Right lobe of liver (tissue), 6 donors: ENCODE results near the gene CDC45. TPM values are rescaled to one million over a fixed set of nuclear protein-coding genes. Genes with fewer than 3 reads are reported as not detected.

Experiments used
- ATAC-seq, 4 donors: fragments of 200-7000 bp; cut with Tn5 transposase; one replicate each; pipeline ENCODE4 v1.9.1; 2020; ENCODE audit warnings: mild to moderate bottlenecking in 4 of 4, moderate library complexity in 4 of 4
- DNase-seq, 3 donors: peaks; one replicate each; pipeline ENCODE4 v3.0.0-alpha.2; 2020
- H3K27ac ChIP-seq, 3 donors: fragments of 200-600 bp; one replicate each; pipeline ENCODE4 v1.8.0; 2022
- H3K27me3 ChIP-seq, 2 donors: fragments of 200-600 bp; one replicate each; pipeline ENCODE4 v1.8.0; 2022
- H3K36me3 ChIP-seq, 4 donors: fragments of 200-600 bp; sonication (generic) in 1 of 4; one replicate each; pipeline versions ENCODE4 v1.5.1 to v1.8.0; 2017 to 2022; ENCODE audit warnings: control low read depth in 1 of 4
- H3K4me1 ChIP-seq, 4 donors: fragments of 200-600 bp; sonication (generic) in 1 of 4; one replicate each; pipeline versions ENCODE4 v1.5.1 to v1.8.0; 2017 to 2022; ENCODE audit warnings: control low read depth in 1 of 4
- H3K4me3 ChIP-seq, 3 donors: fragments of 200-600 bp; one replicate each; pipeline ENCODE4 v1.8.0; 2022
- H3K9me3 ChIP-seq, 4 donors: fragments of 200-600 bp; sonication (generic) in 1 of 4; one replicate each; pipeline versions ENCODE4 v1.5.1 to v1.8.0; 2017 to 2022; ENCODE audit warnings: control low read depth in 1 of 4
- CTCF ChIP-seq, 4 donors: fragments of 200-600 bp in 3 of 4; fragments of 450-650 bp in 1 of 4; IDR thresholded peaks; one replicate each; pipeline versions ENCODE4 v1.5.1 to v1.8.0; 2016 to 2022; ENCODE audit warnings: antibody characterized with exemption in 4 of 4, mild to moderate bottlenecking in 2 of 4
- POLR2A ChIP-seq: fragments of 450-650 bp; IDR thresholded peaks from one replicate; pipeline ENCODE4 v1.6.1; 2017; ENCODE audit warnings: antibody characterized with exemption, mild to moderate bottlenecking
- WGBS: methylation state at CpG from one replicate; pipeline ENCODE4 v1.1.6; 2018; ENCODE audit warnings: low coverage, low lambda C conversion rate; ENCODE audit not compliant: insufficient coverage; ENCODE audit errors: missing lambda C conversion rate; 5-methylcytosine and 5-hydroxymethylcytosine counted together
- intact Hi-C, 2 donors: fragments of 100-400 bp; cut with DNase I; formaldehyde crosslinking; loops; one replicate each; pipeline versions ENCODE4 v1.11.2 to v1.14.1; 2022
- total RNA-seq, 6 experiments: library from RNA; depleted of rRNA in 2 of 6; stranded (reverse); fragments of >200 nt in 2 of 6; fragmentation: NEBNext Ultra II Directional in 3 of 6; extraction: Animal tissue kit (Norgen Biotek cat#: 25700) in 3 of 6; gene quantifications; one replicate each; pipeline versions ENCODE4 v1.1.0 to v1.2.4, GENCODE V29; 2016 to 2023
- donor health status: DM: no; HTN: yes; CAD: no.
- donor health status: DM: no; HTN: no; CAD: no.
- donor health status: DM: no; HTN: no; CAD: no.
- donor health status: DM: no; HTN: yes; CAD: no.
- donor health status: DM: no; HTN: yes; CAD: no.

CDC45 gene
- total RNA-seq, 6 experiments from 2014 or later: 0.39 to 4.2 (median 0.56) TPM; not detected in 1

- peaks cover 0 to 4% (median 0%) of the 10 kb centered on the region in 4 donors for H3K4me1 ChIP-seq
- no peak overlapping the region for H3K4me3 ChIP-seq
- H3K36me3 ChIP-seq: no peaks in the 10 kb centered on the region
- ATAC-seq: no peak
- H3K27ac ChIP-seq: no peak overlapping the region
- whole genome bisulfite sequencing: 69% methylated on average over 6 of the region's 7 CpGs
- intact Hi-C loops: no loop called here
- no peak for DNase-seq
- TF ChIP-seq POLR2A (no peak), CTCF (IDR thresholded peaks at IDR 0.05) (no peak)
- H3K9me3 ChIP-seq: no peaks in the 10 kb centered on the region
- no peaks in the 10 kb centered on the region for H3K27me3 ChIP-seq
Observed at GRCh38 chr22:19550382-19550781, 70.7 kb downstream of the CDC45 start.

GRCh38 chr22:19553201-19553600 lies 73.5 kb downstream of the CDC45 start:
- Histone ChIP-seq H3K36me3 (no peaks in the 10 kb centered on the region), H3K4me3 (no peak overlapping the region), H3K4me1 (no peaks in the 10 kb centered on the region), H3K27me3 (no peaks in the 10 kb centered on the region), H3K9me3 (no peaks in the 10 kb centered on the region), H3K27ac (no peak overlapping the region)
- WGBS: 92% methylated on average over 2 of the region's 2 CpGs
- DNase-seq: no peak
- intact Hi-C loops: no loop called here
- no peak for ATAC-seq
- no peak for TF ChIP-seq CTCF (IDR thresholded peaks at IDR 0.05)
- TF ChIP-seq POLR2A: no peak

GRCh38 chr22:19554834-19555404 lies 75.2 kb downstream of the CDC45 start:
- Histone ChIP-seq H3K27ac (no peak overlapping the region), H3K36me3 (no peaks in the 10 kb centered on the region), H3K9me3 (no peaks in the 10 kb centered on the region), H3K4me3 (no peak overlapping the region), H3K27me3 (no peaks in the 10 kb centered on the region), H3K4me1 (no peaks in the 10 kb centered on the region)
- 84% methylated on average over 9 of the region's 12 CpGs for WGBS
- ATAC-seq (peak in 1 of 4 donors; percentile 21), DNase-seq (no peak)
- TF ChIP-seq CTCF (IDR thresholded peaks at IDR 0.05): no peak
- TF ChIP-seq POLR2A: no peak
- intact Hi-C loops: no loop called here

GRCh38 chr22:19555651-19556050 lies 75.9 kb downstream of the CDC45 start:
- no peaks in the 10 kb centered on the region for H3K27me3 ChIP-seq
- ATAC-seq (no peak), DNase-seq (no peak)
- H3K4me1 ChIP-seq: no peaks in the 10 kb centered on the region
- no peak overlapping the region for H3K27ac ChIP-seq
- intact Hi-C loops: no loop called here
- H3K9me3 ChIP-seq: no peaks in the 10 kb centered on the region
- no peak overlapping the region for H3K4me3 ChIP-seq
- H3K36me3 ChIP-seq: no peaks in the 10 kb centered on the region
- no peak for TF ChIP-seq CTCF (IDR thresholded peaks at IDR 0.05)
- no peak for TF ChIP-seq POLR2A
- whole genome bisulfite sequencing: 70% methylated on average over 5 of the region's 6 CpGs
